Mesenteric fat pad (tissue), 1 donor: ENCODE measurements around the gene MGLL. TPM values are rescaled to one million over a fixed set of nuclear protein-coding genes. Genes with fewer than 3 reads are reported as not detected.

Source experiments
- DNase-seq: peaks from one replicate; pipeline ENCODE4 v3.0.0-alpha.2; 2020; ENCODE audit warnings: low spot score
- total RNA-seq: library from RNA; stranded (reverse); fragmentation: NEBNext Ultra II Directional; extraction: Animal tissue kit (Norgen Biotek cat#: 25700); gene quantifications from one replicate; pipeline ENCODE4 v1.2.1, GENCODE V29; 2021
- donor health status: DM: yes; HTN: yes; CAD: no.

The MGLL gene
- total RNA-seq, 1 donor from 2014 or later: 301 TPM

DNA sequence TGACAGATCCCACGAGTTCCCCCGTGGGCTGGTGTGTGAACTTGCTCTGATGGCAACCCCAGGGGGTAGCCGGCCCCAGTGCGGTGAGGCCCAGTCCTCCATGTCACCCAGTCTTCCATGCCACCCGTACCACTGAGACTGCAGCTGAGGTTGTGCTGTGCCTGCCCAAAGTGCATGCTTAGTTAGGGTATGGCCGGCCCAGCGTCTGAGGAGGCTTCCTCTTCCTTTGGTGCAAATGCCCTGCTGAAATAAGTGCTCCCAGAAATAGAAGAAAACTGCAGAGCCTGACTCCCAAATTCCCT is 31.5 kb downstream of the MGLL start:
- peak; percentile 65 for DNase-seq

GRCh38 chr3:127789990-127790881 is 32.1 kb downstream of the MGLL start:
- peak; percentile 51 for DNase-seq

DNA sequence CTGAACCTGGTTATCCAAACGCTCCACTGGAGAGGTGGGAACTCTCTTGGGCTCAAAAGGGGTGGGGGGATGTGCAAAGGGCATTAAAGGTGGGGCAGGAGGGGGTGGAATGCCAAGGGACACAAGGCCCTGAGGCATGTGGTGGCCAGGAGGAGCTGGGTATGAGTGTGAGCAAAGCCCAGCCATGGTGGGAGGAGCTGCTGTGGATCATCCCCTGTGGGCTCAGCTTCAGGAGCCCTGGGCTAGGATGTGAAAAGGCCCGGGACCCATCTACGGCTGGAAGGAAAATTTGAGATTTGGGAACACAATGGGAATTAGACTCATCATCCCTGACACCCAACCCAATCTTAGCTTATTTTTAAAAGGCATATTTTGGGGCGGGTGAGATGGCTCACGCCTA is 33.3 kb downstream of the MGLL start:
- peak; percentile 28 for DNase-seq

GRCh38 chr3:127788451-127788909 is 33.8 kb downstream of the MGLL start:
- peak; percentile 57 for DNase-seq

DNA sequence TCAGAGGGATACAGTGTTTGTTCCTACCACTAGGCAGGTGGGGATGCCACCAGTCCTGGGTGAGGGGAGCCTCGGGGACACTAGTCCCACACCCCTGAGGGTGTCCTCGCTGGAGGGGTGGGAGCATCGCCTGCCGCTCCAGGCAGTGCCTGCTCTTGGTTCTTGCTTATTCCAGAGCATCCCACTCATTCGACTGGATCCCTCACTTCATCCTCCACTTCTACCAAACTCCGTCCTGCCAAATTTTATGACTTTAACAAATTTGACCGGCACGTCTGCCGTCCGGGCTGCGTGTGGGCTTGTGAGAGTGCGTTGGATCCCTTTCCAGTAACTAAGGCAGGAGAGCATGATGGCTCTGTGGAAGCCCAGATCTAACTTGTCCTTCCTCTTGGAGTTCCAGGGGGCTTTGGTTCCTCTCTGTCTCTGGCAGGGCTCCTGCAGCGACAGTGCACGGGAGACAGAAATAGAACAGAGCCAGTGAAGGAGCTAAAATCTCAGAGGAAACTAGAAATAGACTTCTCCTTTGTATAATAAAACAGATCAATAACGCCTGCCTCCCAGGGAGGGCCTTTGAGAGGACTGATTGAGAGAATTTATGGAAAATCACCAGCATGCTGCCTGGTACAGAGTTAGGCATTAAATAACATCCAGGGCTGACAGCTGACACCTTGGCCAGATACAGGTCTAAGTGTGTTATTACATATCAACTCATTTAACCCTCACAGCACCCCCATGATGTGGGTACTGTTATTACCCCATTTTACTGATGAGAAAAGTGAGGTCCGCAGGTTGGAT is 34.5 kb downstream of the MGLL start:
- DNase-seq: peak; percentile 72

DNA sequence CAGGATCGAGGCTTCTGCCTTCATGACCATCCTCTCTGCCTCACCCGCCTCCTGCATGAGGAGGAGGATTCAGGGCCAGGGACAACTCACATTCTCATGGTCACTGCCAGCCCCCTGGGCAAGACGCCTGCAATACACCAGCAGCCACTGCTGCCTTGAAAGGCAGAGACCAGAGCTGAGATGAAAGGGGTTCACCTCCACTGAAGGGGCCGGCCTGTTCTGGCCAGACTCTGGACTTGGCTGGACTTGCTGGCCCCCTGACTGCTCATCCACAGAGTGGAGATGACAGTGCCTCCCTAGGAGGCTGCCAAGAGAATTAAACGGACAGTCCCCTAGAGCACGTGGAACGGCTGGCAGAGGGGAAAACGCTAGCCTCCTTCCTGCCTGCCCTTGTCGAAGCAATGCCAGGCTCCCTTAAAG is 35.2 kb downstream of the MGLL start:
- DNase-seq: peak; percentile 87

DNA sequence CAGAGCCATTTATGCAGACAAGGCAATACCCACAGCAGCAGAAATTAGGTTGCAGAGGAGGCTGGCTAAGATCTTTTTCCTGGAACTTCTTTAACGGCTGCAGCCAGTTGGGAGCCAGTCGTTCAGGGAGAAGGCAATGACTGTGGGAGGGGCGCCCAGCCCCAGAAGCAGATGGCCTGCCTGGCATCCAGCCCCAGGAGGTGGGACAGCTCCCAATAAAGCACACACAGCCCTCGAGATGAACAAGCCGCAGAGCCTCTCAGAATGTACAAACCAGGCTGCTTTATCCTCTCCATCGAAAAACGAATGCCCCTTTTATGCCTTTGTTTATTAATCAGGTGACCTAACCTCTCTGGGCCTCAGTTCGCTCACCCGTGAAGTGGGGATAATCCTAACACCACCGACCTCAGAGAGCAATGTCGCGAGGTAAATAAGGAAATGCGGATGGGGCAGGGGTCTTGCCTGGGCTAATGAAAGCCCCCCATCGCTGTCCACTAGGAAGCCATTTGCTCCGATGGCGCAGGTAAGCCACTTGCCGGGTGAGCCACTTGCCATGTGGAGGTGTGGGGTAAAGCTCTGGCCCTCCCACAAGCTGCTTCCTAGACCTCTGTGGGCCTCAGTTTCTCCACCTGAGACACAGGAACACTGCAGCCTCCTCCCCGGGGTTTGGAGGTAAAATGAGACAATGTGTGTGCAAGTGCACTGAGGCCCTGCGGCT is 35.8 kb downstream of the MGLL start:
- peak; percentile 90 for DNase-seq

DNA sequence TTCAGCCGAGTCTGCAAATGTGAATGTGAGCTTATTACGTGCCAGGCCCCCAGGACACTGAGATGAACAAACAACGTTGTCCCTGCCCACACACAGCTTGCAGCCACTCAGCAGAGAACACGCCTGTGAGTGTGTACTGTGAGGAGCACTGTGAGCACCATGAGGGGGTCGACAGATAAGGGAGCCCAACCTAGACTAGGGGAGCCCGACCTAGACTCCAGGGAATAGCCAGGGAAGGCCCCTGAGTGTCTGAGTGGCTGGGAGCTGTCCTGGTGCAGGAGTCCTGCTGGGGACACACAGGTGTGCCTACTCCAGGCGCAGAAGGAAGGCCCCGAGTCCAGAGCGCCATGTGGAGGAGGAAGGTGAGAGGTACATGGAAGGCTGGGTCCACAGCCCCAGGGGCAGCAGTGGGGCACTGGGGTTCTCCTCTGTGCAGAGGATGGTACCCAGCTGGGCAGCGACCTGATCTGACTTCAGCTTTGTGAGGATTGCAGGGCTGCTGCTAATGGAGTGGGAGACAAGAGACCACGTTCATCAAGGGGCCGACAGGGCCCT is 36.5 kb downstream of the MGLL start:
- no peak for DNase-seq

DNA sequence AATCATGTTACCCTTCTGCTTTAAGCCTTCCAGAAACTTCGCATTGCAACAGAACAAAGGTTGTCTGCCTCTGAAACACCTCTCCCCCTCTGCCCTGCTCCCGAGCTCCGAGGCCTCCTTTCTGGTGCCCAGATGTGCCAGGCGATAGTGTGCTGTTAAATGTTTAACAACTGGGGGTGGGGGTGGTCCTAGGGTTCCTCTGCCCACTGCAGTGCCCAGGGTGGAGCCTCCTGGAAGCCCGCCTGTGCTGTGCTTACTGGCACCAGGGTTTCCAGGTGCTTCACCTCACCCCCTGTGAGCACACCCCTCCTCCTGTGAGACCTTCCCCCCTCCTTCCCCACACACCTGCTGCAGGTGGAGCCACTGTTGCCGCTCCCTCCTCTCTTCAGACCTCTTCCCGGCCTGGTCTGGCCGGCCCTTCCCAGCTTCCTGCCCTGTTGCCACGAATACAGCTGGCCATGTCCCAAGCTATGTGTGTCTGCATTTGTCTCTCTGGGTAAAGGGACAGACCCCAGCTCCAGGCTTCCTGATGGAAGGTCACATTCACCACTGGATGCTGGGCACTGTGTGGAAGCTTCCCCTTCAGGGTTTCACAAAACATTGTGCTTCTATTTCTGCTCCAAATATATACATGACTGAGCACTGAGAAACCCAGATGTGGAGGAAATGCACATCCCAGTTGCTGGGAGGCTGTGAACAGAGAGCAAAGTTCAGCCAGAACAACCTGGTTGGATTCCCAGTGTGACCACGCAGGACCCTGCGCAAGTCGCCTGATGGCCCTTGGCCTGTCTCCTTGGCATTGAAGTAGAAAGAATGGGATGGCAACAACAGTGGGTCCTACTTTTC is 37.2 kb downstream of the MGLL start:
- no peak for DNase-seq

- DNase-seq: no peak
These were observed 38.0 kb downstream of the MGLL start for GRCh38 chr3:127784283-127784682.

DNA sequence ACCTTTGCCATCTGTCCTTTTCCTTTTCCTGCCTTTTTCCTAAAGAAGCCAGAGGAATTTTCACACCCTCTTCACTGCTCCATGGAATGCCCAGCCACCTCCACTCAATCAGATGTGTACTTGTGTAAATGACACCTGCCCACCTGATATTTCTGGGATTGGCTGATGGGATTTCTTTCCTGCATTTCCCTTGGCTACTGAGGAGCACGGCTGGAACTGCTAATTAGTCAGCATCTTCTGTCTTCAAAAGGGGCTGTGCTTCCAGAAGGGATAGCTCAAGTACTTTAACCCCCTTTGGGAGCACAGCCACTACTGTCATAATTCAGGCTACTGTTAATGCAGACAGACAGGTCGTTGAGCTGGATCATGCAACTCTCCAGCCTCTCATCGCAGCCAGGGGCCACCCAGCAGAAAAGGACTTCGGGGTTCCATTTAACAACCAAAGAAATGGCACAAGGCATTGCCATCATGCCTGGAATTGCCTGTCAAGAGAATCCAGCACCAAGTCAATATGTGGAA is 38.6 kb downstream of the MGLL start:
- no peak for DNase-seq

DNA sequence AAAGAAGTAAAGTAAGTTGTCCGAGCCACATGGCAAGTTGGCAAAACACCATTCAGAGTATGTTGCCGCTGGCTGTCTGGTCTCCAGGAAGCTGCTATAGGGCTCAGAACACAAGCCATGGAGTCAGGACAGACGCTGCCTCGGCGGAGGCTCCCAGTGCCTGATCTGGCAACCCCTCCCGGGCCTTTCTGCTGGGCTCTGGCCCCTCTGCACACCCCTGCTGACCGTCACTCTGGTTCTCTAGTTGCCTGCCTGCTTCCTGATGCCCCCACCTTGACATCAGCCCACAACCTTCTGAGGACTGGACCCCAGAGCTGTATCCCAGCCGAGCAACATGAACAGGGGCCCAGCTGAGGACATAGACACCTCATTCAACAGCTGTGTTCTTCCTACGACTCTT is 39.1 kb downstream of the MGLL start:
- DNase-seq: no peak

DNA sequence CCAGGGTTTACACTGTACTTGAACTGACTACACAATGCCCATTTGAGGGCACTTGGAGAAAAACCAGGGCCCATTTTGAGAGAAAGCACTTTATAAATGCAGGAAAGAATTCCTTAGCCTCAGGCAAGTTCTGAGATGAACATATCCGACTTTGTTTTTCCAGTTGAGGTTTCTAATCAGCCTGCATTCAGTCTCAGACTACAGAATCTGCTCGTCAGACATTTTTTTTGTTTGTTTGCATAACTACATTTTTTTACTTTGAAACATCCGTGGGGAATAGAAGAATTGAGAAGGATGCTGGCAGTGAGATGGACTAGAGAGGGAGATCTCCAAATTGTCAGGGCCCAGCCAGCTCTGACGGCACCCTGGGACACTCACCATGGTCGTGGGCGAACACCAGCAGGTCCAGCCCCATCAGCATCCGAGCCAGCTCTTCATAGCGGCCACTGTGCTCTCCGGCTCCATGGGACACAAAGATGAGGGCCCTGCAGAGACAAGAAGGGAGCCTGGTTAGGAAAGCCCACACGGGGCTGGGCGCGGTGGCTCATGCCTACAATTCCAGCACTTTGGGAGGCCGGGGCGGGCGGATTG is 40.8 kb downstream of the MGLL start:
- DNase-seq: no peak

DNA sequence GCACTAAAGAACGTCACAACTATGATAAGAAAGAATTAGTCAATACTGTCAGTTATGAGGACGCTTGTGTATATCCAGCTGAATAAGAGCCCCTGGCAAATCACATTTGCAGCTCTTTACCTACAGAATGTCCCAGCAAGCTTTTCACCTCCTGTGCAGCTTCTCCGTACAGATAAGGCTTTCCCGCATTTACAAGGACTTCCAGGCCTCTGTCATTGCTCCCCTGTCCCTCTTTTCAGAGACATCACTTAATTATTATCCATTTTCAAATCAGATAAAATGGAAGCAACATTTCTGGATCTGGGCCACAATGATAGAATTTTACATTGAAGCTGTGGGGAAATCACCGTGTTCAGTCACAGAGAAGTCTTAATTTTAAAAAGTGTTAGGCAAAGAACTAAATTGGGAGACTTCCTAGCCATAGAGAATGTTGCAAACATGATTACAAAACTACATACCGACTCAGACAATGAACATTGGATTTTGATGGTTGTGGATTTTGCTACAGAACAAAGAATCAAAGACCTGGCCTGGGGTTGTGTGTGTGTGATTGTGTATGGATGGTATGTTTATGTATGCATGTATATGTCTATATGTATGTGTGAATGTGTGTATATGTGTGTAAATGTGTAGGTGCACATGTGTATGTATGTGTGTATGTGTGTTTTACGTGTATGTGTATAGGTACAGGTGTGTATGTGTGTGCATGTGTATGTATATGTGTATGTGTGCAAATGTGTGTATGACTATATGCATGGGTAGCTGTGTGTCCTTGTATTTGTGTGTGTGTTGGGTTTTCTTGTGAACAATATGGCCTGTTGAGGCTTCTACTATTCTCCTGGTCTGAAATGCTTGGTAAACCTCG is 41.5 kb downstream of the MGLL start:
- DNase-seq: no peak

GRCh38 chr3:127779747-127780146 is 42.6 kb downstream of the MGLL start:
- DNase-seq: no peak

DNA sequence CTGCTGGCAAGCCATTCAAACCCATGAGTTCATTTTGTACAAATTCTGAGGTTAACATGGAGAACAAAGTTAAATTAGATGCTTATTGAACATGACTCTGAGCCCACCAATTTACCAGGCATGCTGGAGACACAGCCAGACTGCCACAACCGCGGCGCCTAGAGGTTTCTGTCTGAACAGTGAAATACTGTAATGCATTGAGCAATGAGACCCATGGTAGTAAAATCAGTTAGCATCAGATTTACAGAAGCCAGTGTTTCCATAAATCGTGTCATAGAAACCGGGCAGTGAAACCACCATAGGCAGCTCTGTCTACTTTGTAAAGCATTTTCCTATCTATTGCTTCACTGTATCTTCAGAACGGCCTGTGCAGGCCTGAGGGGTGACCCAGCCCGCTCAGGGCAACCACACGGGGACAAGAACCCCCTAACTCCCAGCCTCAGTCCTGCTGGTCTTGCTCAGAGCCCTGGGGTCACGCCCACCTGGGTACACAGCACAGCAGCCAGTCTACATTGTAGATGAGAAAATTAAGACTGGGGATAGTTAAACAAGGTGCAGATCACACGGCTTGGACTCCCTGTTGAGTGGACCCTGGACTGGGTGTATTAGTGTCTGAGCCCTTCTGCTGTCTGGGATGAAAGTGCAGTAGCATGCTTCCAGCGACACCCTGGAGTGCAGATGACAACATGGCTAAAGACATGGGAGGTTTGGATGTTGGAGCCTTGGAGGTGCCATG is 44.2 kb downstream of the MGLL start:
- no peak for DNase-seq

DNA sequence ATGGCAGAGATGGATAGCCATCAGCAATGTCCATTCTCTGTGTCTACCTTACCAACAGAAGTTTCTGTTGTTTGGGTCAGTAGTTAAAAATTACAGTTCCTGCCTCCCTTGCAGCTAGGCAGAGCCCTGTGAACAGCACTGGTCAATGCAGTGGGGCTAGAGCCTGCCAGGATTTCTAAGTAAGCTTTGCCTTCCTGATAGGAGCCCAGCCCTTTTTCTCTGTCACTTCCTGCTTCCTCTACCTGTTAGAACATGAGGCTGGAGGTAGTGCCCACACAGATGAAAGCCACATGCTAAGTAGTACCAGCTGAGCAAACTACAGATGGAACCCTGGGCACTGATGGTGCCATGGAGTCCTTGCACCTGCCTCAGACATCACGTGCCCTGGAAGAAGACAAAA is 45.0 kb downstream of the MGLL start:
- DNase-seq: no peak

- no peak for DNase-seq
These were observed 46.0 kb downstream of the MGLL start for GRCh38 chr3:127776347-127776746.
